Measurements from ENCODE around the gene ITPR3. TPM values are rescaled to one million over a fixed set of nuclear protein-coding genes. Genes with fewer than 3 reads are reported as not detected.

Gene ITPR3
- total and polyA plus RNA-seq, 2 experiments from 2014 or later: 4.9 to 10.4 TPM

DNA sequence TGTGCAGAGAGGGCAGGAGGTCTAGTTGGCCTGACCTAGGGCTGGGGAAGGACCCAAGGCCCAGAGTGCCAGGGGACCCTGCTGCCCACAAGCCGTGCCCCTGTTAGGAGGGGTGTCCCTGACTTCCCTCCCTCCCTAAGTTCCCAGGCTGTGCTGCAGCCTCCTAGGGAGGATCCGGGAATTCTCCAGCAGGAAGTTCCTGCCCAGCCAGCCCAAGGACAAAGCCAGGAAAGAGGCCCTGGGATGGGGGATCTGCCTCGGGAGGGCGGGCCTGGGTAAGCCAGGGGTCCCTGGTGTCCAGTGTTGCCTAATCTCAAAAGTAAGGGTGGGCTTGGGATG, 31.8 kb upstream of the ITPR3 start:
- no peak overlapping the region for H3K9ac ChIP-seq
- DNase-seq: no peak
- no peaks in the 10 kb centered on the region for H3K9me2 ChIP-seq (ENCODE audit: insufficient read depth)
- H3F3A ChIP-seq (ENCODE audit: insufficient read depth): no peaks in the 10 kb centered on the region
- no peaks in the 10 kb centered on the region for H3K27me3 ChIP-seq (replicated peaks; ENCODE audit: insufficient read depth)
- in situ Hi-C loops (cut with MboI): loop anchor here (10.0 to 25.0 kb wide), 3 partner anchors 115 to 448 kb away; no protein-coding TSS in a partner anchor
- H3K79me2 ChIP-seq (ENCODE audit: insufficient read depth): no peaks in the 10 kb centered on the region
- H3K9me3 ChIP-seq (ENCODE audit: low read depth): no peaks in the 10 kb centered on the region
- no peak overlapping the region for H3K4me3 ChIP-seq
- no peak overlapping the region for H3K4me2 ChIP-seq (ENCODE audit: unreplicated experiment)
- H4K20me1 ChIP-seq (ENCODE audit: insufficient read depth): no peaks in the 10 kb centered on the region
- WGBS, 2 experiments (ENCODE audit: low coverage in 1 of 2, low lambda C conversion rate in 2 of 2, missing lambda C conversion rate in 2 of 2): 34 to 47% methylated on average over 2 to 4 of the region's 4 CpGs
- no peak overlapping the region for H2AFZ ChIP-seq
- H3K27ac ChIP-seq: no peak overlapping the region
- H3K36me3 ChIP-seq (ENCODE audit: low read depth): no peaks in the 10 kb centered on the region
- no peak for TF ChIP-seq EZH2 (IDR thresholded peaks at IDR 0.05; ENCODE audit: insufficient read depth, poor library complexity, severe bottlenecking)
- no peak for TF ChIP-seq EZH2phosphoT487 (IDR thresholded peaks at IDR 0.05; ENCODE audit: insufficient read depth, low read depth)
- peaks cover 15% of the 10 kb centered on the region for H3K4me1 ChIP-seq (ENCODE audit: insufficient read depth)

DNA sequence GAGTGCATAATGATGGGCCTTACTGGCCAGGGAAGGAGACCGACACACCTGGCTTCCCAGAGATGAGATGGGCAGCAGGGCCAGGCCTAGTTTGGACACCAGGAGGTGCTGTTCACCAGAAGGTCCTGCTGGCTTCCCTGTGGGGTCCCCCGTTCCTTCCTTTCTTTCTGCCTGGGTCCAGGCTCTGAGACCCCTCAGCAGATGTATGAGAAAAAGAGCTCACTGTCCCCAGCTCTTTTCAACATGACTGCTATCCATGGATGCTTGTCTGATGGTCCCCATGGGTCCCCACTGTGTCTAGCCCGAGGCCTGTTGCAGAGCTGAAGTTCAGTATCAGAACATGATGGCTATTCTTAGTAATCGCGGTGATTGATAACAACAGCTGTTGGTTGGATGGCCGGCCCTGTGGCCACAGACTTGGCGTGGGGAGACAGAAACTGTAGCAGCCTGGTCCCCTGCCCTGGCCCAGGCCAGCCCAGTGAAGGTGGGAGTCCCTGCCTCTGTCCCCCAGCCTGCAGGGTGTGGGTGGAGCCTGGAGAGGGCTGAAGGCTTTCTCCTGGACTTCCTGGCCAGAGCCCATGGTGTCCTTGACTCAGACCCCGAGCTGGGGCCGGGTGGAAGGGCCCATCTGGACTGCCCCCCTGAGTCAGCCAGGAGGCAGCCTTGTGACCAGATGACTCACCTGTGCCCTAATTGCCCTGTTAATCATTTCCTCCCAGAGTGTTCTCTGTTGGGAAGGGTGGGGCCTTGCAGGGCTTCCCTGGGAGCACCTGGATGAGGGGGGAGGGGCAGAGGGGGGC, 31.2 kb upstream of the ITPR3 start:
- Histone ChIP-seq H3K27me3 (replicated peaks; ENCODE audit: insufficient read depth) (no peaks in the 10 kb centered on the region), H3K79me2 (ENCODE audit: insufficient read depth) (no peaks in the 10 kb centered on the region), H3K36me3 (ENCODE audit: low read depth) (no peaks in the 10 kb centered on the region), H3K4me2 (ENCODE audit: unreplicated experiment) (peak overlapping the region; percentile 69), H3K9ac (peak overlapping the region; percentile 64), H4K20me1 (ENCODE audit: insufficient read depth) (no peaks in the 10 kb centered on the region), H3K4me3 (peak overlapping the region; percentile 43), H3K9me2 (ENCODE audit: insufficient read depth) (no peaks in the 10 kb centered on the region), H3K27ac (peak overlapping the region; percentile 80), H2AFZ (peak overlapping the region; percentile 69), H3K9me3 (ENCODE audit: low read depth) (no peaks in the 10 kb centered on the region), H3F3A (ENCODE audit: insufficient read depth) (no peaks in the 10 kb centered on the region), H3K4me1 (ENCODE audit: insufficient read depth) (peaks cover 15% of the 10 kb centered on the region)
- in situ Hi-C loops (cut with MboI): loop anchor here (10.0 to 25.0 kb wide), 3 partner anchors 115 to 447 kb away; no protein-coding TSS in a partner anchor
- WGBS, 2 experiments (ENCODE audit: low coverage in 1 of 2, low lambda C conversion rate in 2 of 2, missing lambda C conversion rate in 2 of 2): 6 to 9% methylated on average over 9 of the region's 9 CpGs
- peak; percentile 97 for DNase-seq
- no peak for TF ChIP-seq EZH2 (IDR thresholded peaks at IDR 0.05; ENCODE audit: insufficient read depth, poor library complexity, severe bottlenecking)
- TF ChIP-seq EZH2phosphoT487 (IDR thresholded peaks at IDR 0.05; ENCODE audit: insufficient read depth, low read depth): no peak

DNA sequence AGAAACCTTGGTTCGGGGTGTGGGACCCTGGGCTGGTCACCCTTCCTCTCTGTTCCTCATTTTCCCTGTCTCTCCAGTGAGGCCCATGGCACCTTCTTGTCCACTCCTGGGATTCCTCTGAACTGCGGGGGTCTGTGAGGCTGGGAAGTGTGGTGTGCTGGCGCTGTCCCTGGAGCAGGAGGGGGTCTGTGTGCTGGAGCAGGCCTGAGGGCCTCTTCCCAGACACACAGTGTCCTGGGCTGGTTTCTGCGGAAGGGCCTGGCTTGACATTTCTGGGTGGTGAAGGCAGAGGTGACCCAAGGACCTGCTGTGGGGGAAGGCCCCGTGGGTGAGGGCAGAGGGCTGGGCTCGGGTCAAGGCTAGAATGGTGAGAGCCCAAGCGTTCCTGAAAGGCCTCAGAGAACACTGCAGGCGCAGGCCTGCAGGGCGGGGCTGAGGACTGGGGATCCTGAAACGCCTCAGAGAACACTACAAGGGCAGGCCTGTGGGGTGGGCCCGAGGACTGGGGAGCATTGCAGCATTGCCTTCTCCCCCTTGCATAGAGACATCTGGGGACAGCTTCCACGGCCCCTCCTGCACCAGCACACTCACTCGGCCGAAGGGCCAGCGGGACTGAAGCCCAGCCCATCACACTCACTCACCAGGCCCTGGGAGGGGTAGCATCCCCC, 30.5 kb upstream of the ITPR3 start:
- Histone ChIP-seq H3K4me1 (ENCODE audit: insufficient read depth) (peaks cover 15% of the 10 kb centered on the region), H3K79me2 (ENCODE audit: insufficient read depth) (no peaks in the 10 kb centered on the region), H2AFZ (no peak overlapping the region), H3K27ac (peak overlapping the region; percentile 80), H3F3A (ENCODE audit: insufficient read depth) (no peaks in the 10 kb centered on the region), H3K27me3 (replicated peaks; ENCODE audit: insufficient read depth) (no peaks in the 10 kb centered on the region), H3K9me3 (ENCODE audit: low read depth) (no peaks in the 10 kb centered on the region), H3K36me3 (ENCODE audit: low read depth) (no peaks in the 10 kb centered on the region), H3K9ac (peak overlapping the region; percentile 48), H4K20me1 (ENCODE audit: insufficient read depth) (no peaks in the 10 kb centered on the region), H3K4me2 (ENCODE audit: unreplicated experiment) (peak overlapping the region; percentile 28), H3K4me3 (no peak overlapping the region), H3K9me2 (ENCODE audit: insufficient read depth) (no peaks in the 10 kb centered on the region)
- in situ Hi-C loops (cut with MboI): loop anchor here (25.0 kb wide), 1 partner anchor 447 kb away; no protein-coding TSS in a partner anchor
- WGBS, 2 experiments (ENCODE audit: low coverage in 1 of 2, low lambda C conversion rate in 2 of 2, missing lambda C conversion rate in 2 of 2): 42 to 43% methylated on average over 14 to 15 of the region's 15 CpGs
- peak; percentile 53 for DNase-seq
- TF ChIP-seq EZH2phosphoT487 (IDR thresholded peaks at IDR 0.05; ENCODE audit: insufficient read depth, low read depth) (no peak), EZH2 (IDR thresholded peaks at IDR 0.05; ENCODE audit: insufficient read depth, poor library complexity, severe bottlenecking) (no peak)

DNA sequence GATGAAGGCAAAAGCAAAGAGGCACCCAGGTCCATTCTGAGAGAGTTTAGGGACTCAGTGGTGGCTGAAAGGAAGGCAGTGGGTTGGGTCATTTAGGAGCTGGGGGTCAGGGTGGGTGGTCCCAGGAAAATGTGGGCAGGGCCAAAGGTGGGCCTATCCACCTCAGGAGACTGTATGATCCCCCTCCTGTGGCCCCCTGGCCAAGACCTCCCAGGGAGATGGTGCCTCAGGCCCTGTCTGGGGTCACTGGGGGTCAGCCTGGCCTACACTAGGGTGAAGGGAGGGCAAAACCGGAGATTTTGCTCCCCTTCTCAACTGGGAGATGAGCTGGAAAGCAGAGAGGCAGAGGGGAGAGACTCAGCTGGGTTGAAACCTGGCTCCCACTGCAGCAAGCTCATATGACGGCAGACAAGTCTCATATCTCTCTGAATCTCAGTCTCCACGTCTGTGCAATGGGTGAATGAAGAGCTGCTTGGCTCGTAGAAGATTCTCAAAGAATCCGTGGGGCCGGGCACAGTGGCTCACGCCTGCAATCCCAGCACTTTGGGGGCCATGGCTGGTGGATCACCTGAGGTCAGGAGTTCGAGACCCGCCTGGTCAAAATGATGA, 29.6 kb upstream of the ITPR3 start:
- Histone ChIP-seq H3K27ac (no peak overlapping the region), H4K20me1 (ENCODE audit: insufficient read depth) (no peaks in the 10 kb centered on the region), H3F3A (ENCODE audit: insufficient read depth) (no peaks in the 10 kb centered on the region), H3K79me2 (ENCODE audit: insufficient read depth) (no peaks in the 10 kb centered on the region), H3K4me1 (ENCODE audit: insufficient read depth) (peaks cover 15% of the 10 kb centered on the region), H2AFZ (no peak overlapping the region), H3K9ac (no peak overlapping the region), H3K36me3 (ENCODE audit: low read depth) (no peaks in the 10 kb centered on the region), H3K4me2 (ENCODE audit: unreplicated experiment) (no peak overlapping the region), H3K9me2 (ENCODE audit: insufficient read depth) (no peaks in the 10 kb centered on the region), H3K9me3 (ENCODE audit: low read depth) (no peaks in the 10 kb centered on the region), H3K4me3 (no peak overlapping the region), H3K27me3 (replicated peaks; ENCODE audit: insufficient read depth) (no peaks in the 10 kb centered on the region)
- WGBS, 2 experiments (ENCODE audit: low coverage in 1 of 2, low lambda C conversion rate in 2 of 2, missing lambda C conversion rate in 2 of 2): 97 to 98% methylated on average over 9 of the region's 9 CpGs
- TF ChIP-seq EZH2phosphoT487 (IDR thresholded peaks at IDR 0.05; ENCODE audit: insufficient read depth, low read depth) (no peak), EZH2 (IDR thresholded peaks at IDR 0.05; ENCODE audit: insufficient read depth, poor library complexity, severe bottlenecking) (no peak)
- DNase-seq: no peak
- in situ Hi-C loops (cut with MboI): loop anchor here (25.0 kb wide), 1 partner anchor 446 kb away; no protein-coding TSS in a partner anchor

Measured in GM23248 (cell line).